Eye (tissue), 1 donor: ENCODE data around the gene MECP2.

Source experiments
- DNase-seq: peaks from one replicate; pipeline ENCODE4 v3.0.0-alpha.2; 2015

MECP2 gene

GRCh38 chrX:154030715-154031305 is 66.7 kb downstream of the MECP2 start:
- DNase-seq: no peak

- DNase-seq: no peak
Observed at GRCh38 chrX:154030266-154030665, 67.3 kb downstream of the MECP2 start.

GRCh38 chrX:154029439-154029838 is 68.1 kb downstream of the MECP2 start:
- DNase-seq: no peak

- no peak for DNase-seq
Observed at GRCh38 chrX:154028502-154029184, 68.9 kb downstream of the MECP2 start.

- no peak for DNase-seq
Observed at GRCh38 chrX:154027986-154028385, 69.5 kb downstream of the MECP2 start.

GRCh38 chrX:154027022-154027402 is 70.5 kb downstream of the MECP2 start:
- no peak for DNase-seq

- peak; percentile 63 for DNase-seq
Observed at GRCh38 chrX:154026136-154027021, 71.1 kb downstream of the MECP2 start.

GRCh38 chrX:154025230-154025629 is 72.3 kb downstream of the MECP2 start:
- DNase-seq: no peak

GRCh38 chrX:154024271-154024670 is 73.2 kb downstream of the MECP2 start:
- no peak for DNase-seq

- no peak for DNase-seq
Observed at GRCh38 chrX:154023276-154024000, 74.1 kb downstream of the MECP2 start.

- DNase-seq: no peak
Observed at GRCh38 chrX:154022108-154022507, 75.4 kb downstream of the MECP2 start.

- no peak for DNase-seq
Observed at GRCh38 chrX:154021131-154021611, 76.3 kb downstream of the MECP2 start.

- DNase-seq: no peak
Observed at GRCh38 chrX:154020536-154021115, 76.9 kb downstream of the MECP2 start.

- peak; percentile 47 for DNase-seq
Observed at GRCh38 chrX:154019633-154020528, 77.6 kb downstream of the MECP2 start, which contains the start of gene IRAK1. Gene IRAK1 (minus strand): TSS chrX:154019902. CDS start chrX:154019812, 90 bp downstream.

GRCh38 chrX:154019061-154019621 is 78.4 kb downstream of the MECP2 start:
- no peak for DNase-seq

- no peak for DNase-seq
Observed at GRCh38 chrX:154018518-154019060, 78.9 kb downstream of the MECP2 start.

- DNase-seq: no peak
Observed at GRCh38 chrX:154017766-154018517, 79.6 kb downstream of the MECP2 start.

GRCh38 chrX:154016366-154017076 is 81.0 kb downstream of the MECP2 start:
- DNase-seq: no peak

GRCh38 chrX:154015581-154016264 is 81.8 kb downstream of the MECP2 start:
- DNase-seq: no peak
